GM18519 (cell line): ENCODE results near the gene BBC3.

ENCODE experiments used
- ATAC-seq: cut with Tn5 transposase; IDR thresholded peaks from one replicate; pipeline ENCODE4 v1.9.1; 2021; ENCODE audit warnings: mild to moderate bottlenecking, moderate library complexity; ENCODE audit not compliant: unreplicated experiment, low FRiP score

BBC3 gene

GRCh38 chr19:47203254-47203653 lies 27.7 kb downstream of the BBC3 start:
- ATAC-seq: no peak

- no peak for ATAC-seq
Observed at GRCh38 chr19:47200530-47200929, 30.5 kb downstream of the BBC3 start.

GRCh38 chr19:47197141-47197540 lies 33.9 kb downstream of the BBC3 start:
- ATAC-seq: no peak

GRCh38 chr19:47195434-47195833 lies 35.6 kb downstream of the BBC3 start:
- no peak for ATAC-seq

- ATAC-seq: no peak
Observed at GRCh38 chr19:47190167-47190727, 40.8 kb downstream of the BBC3 start.

GRCh38 chr19:47188507-47189033 lies 42.4 kb downstream of the BBC3 start:
- ATAC-seq: no peak

GRCh38 chr19:47187797-47188196 lies 43.2 kb downstream of the BBC3 start:
- no peak for ATAC-seq

- no peak for ATAC-seq
Observed at GRCh38 chr19:47187335-47187655, 43.7 kb downstream of the BBC3 start.

- peak; percentile 67 for ATAC-seq
Observed at GRCh38 chr19:47186446-47187334, 44.3 kb downstream of the BBC3 start.

- ATAC-seq: no peak
Observed at GRCh38 chr19:47183601-47184000, 47.4 kb downstream of the BBC3 start.

GRCh38 chr19:47179653-47180310 lies 51.2 kb downstream of the BBC3 start:
- ATAC-seq: no peak

- no peak for ATAC-seq
Observed at GRCh38 chr19:47176627-47177090, 54.3 kb downstream of the BBC3 start.

GRCh38 chr19:47176071-47176626 lies 54.9 kb downstream of the BBC3 start:
- ATAC-seq: no peak

GRCh38 chr19:47172666-47173455 lies 58.1 kb downstream of the BBC3 start:
- no peak for ATAC-seq
